Measurements from ENCODE around the gene SEL1L3.

Gene SEL1L3

DNA sequence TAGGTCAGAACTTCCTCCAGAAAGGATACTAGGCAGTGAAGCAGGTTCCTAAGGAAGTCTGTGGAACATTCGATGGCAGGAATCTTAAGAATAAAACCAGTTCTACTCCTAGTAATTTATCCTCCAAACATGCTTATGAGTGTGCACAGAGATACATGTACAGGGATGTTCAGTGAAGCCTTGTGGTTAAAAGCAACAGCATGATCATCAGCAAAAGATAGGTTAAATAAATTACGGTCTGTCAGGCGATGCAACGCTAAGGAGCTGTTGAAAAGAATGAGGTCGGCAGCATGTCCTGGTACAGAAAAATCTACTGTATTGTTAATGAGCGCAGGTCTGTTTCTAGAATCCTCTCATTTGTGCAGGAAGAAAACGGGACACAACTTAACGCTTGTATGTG is 23.6 kb downstream of the SEL1L3 start:
- H3K4me3 ChIP-seq (ENCODE audit: insufficient read depth, low read depth, low read length): no peak overlapping the region
- no peaks in the 10 kb centered on the region for H3K9me3 ChIP-seq (ENCODE audit: control insufficient read depth, low read length)
- WGBS, 2 experiments: 90% methylated on average over 7 to 8 of the region's 8 CpGs
- no peaks in the 10 kb centered on the region for H3K36me3 ChIP-seq (ENCODE audit: control insufficient read depth, insufficient read depth, low read length)
- no peaks in the 10 kb centered on the region for H3K27me3 ChIP-seq (ENCODE audit: control insufficient read depth, insufficient read depth, low read length, poor library complexity, severe bottlenecking)
- no peak overlapping the region for H3K27ac ChIP-seq (ENCODE audit: insufficient read depth, low read depth, low read length, poor library complexity, severe bottlenecking)
- peaks cover 4% of the 10 kb centered on the region for H3K4me1 ChIP-seq (ENCODE audit: control insufficient read depth, insufficient read depth, low read length)

DNA sequence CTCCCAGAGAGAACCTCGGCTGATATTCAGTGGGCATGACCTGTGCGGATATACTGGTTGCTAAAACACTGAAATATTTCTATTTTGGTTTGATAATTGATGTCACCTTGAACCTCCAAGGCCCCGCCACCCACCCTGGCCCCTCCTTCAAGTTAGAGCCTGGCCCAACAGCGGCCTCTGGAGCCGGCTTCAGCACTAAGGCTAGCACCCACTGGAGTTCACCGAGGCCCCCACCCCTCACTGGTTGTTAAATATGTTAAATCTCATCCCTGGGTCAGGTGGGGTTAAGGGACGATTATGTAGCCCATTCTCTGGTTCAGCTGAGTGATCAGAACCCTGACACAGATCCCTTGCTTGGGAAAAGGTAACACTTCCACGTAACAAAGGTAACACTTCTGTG is 24.3 kb downstream of the SEL1L3 start:
- H3K4me1 ChIP-seq (ENCODE audit: control insufficient read depth, insufficient read depth, low read length): no peaks in the 10 kb centered on the region
- H3K27ac ChIP-seq (ENCODE audit: insufficient read depth, low read depth, low read length, poor library complexity, severe bottlenecking): no peak overlapping the region
- H3K4me3 ChIP-seq (ENCODE audit: insufficient read depth, low read depth, low read length): no peak overlapping the region
- no peaks in the 10 kb centered on the region for H3K36me3 ChIP-seq (ENCODE audit: control insufficient read depth, insufficient read depth, low read length)
- 73 to 80% methylated on average over 8 of the region's 8 CpGs for WGBS, 2 experiments
- H3K27me3 ChIP-seq (ENCODE audit: control insufficient read depth, insufficient read depth, low read length, poor library complexity, severe bottlenecking): no peaks in the 10 kb centered on the region
- no peaks in the 10 kb centered on the region for H3K9me3 ChIP-seq (ENCODE audit: control insufficient read depth, low read length)

DNA sequence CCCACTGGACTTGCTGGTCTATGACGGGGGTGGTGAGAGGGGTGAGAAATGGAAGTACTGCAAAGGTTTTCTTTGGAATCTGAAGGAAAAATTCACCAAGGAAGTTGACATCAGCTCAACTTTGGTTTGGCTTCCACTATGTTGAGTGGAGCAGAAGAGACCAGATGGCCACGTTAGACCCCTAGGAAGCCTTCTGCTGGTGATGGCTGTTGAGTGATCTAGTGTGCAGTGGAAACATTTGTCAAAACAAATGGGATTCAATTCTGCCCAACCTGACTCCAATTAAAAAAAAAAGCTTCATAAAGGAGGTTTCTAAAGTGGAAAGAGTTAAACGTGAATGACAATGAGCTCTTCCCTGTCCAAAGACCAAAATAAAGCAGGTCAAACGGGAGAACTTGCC is 25.7 kb downstream of the SEL1L3 start:
- Histone ChIP-seq H3K27me3 (ENCODE audit: control insufficient read depth, insufficient read depth, low read length, poor library complexity, severe bottlenecking) (no peaks in the 10 kb centered on the region), H3K4me1 (ENCODE audit: control insufficient read depth, insufficient read depth, low read length) (no peaks in the 10 kb centered on the region), H3K36me3 (ENCODE audit: control insufficient read depth, insufficient read depth, low read length) (no peaks in the 10 kb centered on the region), H3K27ac (ENCODE audit: insufficient read depth, low read depth, low read length, poor library complexity, severe bottlenecking) (no peak overlapping the region), H3K4me3 (ENCODE audit: insufficient read depth, low read depth, low read length) (no peak overlapping the region), H3K9me3 (ENCODE audit: control insufficient read depth, low read length) (no peaks in the 10 kb centered on the region)
- WGBS, 2 experiments: 95 to 98% methylated on average over 4 of the region's 4 CpGs

DNA sequence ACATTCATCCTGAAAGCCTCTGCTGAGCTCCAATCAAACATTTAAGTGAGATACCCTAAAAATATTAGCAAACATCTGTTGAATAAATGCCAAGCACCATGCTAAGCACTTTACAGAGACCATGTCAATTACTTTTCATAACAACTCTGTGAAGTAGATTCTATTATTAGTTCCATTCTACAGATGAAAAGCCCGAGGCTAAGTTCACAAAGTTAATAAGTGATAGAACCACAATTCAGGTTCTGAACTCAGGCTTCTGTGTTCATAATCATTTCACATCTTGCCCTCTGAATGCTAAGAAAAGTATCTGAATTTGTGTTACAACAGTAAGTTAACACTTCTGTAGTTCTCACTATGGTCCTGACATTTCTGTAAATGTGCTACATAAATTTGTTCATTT is 27.4 kb downstream of the SEL1L3 start:
- H3K36me3 ChIP-seq (ENCODE audit: control insufficient read depth, insufficient read depth, low read length): no peaks in the 10 kb centered on the region
- H3K27ac ChIP-seq (ENCODE audit: insufficient read depth, low read depth, low read length, poor library complexity, severe bottlenecking): no peak overlapping the region
- 67 to 95% methylated on average over 1 of the region's 1 CpG for WGBS, 2 experiments
- H3K27me3 ChIP-seq (ENCODE audit: control insufficient read depth, insufficient read depth, low read length, poor library complexity, severe bottlenecking): no peaks in the 10 kb centered on the region
- H3K4me1 ChIP-seq (ENCODE audit: control insufficient read depth, insufficient read depth, low read length): no peaks in the 10 kb centered on the region
- no peak overlapping the region for H3K4me3 ChIP-seq (ENCODE audit: insufficient read depth, low read depth, low read length)
- H3K9me3 ChIP-seq (ENCODE audit: control insufficient read depth, low read length): no peaks in the 10 kb centered on the region

DNA sequence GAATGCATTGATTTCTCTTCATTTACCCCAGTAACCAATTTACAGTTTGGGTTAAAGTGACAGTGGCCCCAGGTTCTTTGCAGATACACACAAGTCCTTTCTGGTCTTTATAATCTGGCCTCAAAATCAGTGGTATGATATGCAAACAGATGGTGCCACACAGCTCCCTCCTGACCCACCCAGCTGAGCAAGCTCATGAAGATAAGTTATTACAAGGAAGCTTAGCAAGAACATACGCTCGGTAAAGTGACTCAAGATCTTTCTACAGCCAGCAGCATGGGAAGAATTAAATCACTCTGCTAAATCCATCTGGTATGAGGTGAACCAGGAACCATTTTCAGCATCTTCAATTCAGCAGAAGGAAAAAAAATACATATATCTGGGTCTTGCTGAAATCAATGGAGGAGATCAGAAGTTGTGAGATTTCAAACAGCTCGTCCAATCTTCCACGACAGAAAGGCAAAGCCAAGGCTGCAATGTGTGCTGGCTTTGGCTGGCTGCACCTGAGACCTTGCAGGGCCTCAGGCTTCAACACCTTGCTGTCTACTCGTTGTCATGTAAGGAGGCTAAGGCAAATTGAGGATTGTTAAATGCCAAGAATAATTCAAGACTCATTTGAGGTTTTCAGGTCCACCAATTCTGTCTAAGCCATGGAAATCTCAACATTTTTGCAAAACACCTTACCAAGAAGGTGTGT is 28.2 kb downstream of the SEL1L3 start:
- Histone ChIP-seq H3K4me3 (ENCODE audit: insufficient read depth, low read depth, low read length) (no peak overlapping the region), H3K4me1 (ENCODE audit: control insufficient read depth, insufficient read depth, low read length) (no peaks in the 10 kb centered on the region), H3K27me3 (ENCODE audit: control insufficient read depth, insufficient read depth, low read length, poor library complexity, severe bottlenecking) (no peaks in the 10 kb centered on the region), H3K27ac (ENCODE audit: insufficient read depth, low read depth, low read length, poor library complexity, severe bottlenecking) (no peak overlapping the region), H3K36me3 (ENCODE audit: control insufficient read depth, insufficient read depth, low read length) (no peaks in the 10 kb centered on the region), H3K9me3 (ENCODE audit: control insufficient read depth, low read length) (no peaks in the 10 kb centered on the region)
- 96 to 97% methylated on average over 5 of the region's 5 CpGs for WGBS, 2 experiments

DNA sequence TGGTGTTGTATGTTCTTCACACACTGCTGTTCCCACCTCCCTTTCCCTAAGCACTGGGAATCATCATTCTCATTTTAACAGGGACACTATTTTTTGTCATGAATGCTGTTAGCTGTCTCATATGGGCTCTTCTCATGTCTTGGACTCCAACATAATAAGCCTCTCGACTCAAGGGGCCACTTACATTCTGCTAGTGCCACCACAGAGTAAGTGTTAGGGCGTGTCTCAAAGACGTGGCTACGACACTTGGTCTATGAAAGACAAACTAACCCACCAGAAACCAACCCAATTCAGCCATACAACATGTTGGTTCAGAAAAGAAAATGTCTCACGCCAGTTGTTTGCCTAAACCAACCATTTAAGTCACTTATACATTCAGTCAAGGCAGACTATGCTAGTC is 32.2 kb downstream of the SEL1L3 start:
- H3K9me3 ChIP-seq (ENCODE audit: control insufficient read depth, low read length): no peaks in the 10 kb centered on the region
- WGBS, 2 experiments: 91 to 96% methylated on average over 5 of the region's 5 CpGs
- H3K27ac ChIP-seq (ENCODE audit: insufficient read depth, low read depth, low read length, poor library complexity, severe bottlenecking): no peak overlapping the region
- H3K27me3 ChIP-seq (ENCODE audit: control insufficient read depth, insufficient read depth, low read length, poor library complexity, severe bottlenecking): no peaks in the 10 kb centered on the region
- H3K4me1 ChIP-seq (ENCODE audit: control insufficient read depth, insufficient read depth, low read length): no peaks in the 10 kb centered on the region
- no peak overlapping the region for H3K4me3 ChIP-seq (ENCODE audit: insufficient read depth, low read depth, low read length)
- H3K36me3 ChIP-seq (ENCODE audit: control insufficient read depth, insufficient read depth, low read length): no peaks in the 10 kb centered on the region

DNA sequence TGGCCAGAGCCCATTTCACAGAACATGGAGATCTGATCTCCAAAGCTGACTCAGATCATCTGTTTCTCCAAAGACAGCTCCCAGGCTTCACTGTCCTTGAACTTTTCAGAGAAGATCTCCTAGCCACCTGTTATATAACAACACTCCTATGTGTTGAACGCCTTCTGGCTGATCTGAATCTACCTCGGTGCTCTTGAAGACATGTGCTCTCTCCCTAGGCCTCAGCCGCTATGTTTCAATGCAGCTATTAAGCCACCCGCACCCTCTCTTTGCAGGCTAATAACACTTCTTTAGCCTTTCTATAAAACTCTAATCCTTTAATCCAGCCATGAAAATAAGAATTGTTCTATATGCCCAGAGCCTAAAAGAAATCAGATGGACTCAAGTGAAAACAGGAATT is 34.9 kb downstream of the SEL1L3 start:
- WGBS, 2 experiments: 92 to 95% methylated on average over 4 of the region's 4 CpGs
- H3K27ac ChIP-seq (ENCODE audit: insufficient read depth, low read depth, low read length, poor library complexity, severe bottlenecking): no peak overlapping the region
- H3K4me1 ChIP-seq (ENCODE audit: control insufficient read depth, insufficient read depth, low read length): no peaks in the 10 kb centered on the region
- no peak overlapping the region for H3K4me3 ChIP-seq (ENCODE audit: insufficient read depth, low read depth, low read length)
- H3K9me3 ChIP-seq (ENCODE audit: control insufficient read depth, low read length): no peaks in the 10 kb centered on the region
- H3K36me3 ChIP-seq (ENCODE audit: control insufficient read depth, insufficient read depth, low read length): no peaks in the 10 kb centered on the region
- no peaks in the 10 kb centered on the region for H3K27me3 ChIP-seq (ENCODE audit: control insufficient read depth, insufficient read depth, low read length, poor library complexity, severe bottlenecking)

DNA sequence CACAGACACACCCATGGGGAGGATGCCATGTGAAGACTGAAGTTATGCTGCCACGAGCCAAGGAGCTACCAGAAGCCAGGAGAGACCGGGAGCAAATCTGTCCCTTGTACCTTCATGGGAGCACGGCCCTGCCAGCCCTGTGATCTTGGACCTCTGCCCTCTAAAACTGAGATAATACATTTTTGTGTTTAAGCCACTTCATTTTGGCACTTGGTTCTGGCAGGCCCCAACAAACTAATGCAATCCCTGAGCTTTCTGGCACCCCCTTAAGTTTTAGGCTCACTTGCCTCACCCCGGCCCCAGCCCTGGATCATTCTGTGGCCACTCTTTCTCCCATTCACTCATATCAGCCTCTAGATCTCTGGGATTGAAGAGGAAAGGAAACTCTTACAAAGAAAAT is 35.4 kb downstream of the SEL1L3 start:
- H3K27me3 ChIP-seq (ENCODE audit: control insufficient read depth, insufficient read depth, low read length, poor library complexity, severe bottlenecking): no peaks in the 10 kb centered on the region

DNA sequence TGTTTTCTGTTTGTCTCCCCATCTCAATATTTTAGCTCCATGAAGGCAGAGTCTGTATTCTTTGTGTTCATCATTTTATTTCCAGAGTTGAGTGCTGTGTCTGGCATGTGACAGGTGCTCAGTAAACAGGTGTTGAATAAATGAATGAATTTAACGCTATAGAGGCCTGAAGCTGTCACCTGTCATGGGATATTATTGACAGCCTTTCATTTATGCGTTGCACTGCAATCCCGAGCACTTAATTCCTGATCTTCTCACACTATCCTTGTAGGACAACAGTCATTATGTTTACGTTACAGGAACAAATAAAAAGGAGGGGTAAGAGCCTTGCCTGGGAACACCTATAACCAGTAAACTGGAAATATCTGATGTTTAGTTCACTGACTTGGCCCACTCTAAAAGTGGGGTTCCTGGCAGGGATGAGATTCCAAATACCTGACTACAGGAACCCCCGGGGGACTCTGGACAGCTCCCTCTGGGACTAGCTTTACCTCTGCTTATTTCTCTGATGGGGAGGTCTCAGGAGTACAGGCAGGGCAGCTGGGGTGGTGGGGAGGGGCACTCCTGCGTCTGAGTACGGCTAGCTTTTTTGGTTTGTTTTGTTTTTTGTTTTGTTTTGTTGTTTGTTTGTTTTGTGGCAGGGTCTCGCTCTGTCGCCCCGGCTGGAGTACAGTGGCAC is 36.6 kb downstream of the SEL1L3 start:
- no peaks in the 10 kb centered on the region for H3K27me3 ChIP-seq (ENCODE audit: control insufficient read depth, insufficient read depth, low read length, poor library complexity, severe bottlenecking)
- H3K9me3 ChIP-seq (ENCODE audit: control insufficient read depth, low read length): no peaks in the 10 kb centered on the region
- H3K4me1 ChIP-seq (ENCODE audit: control insufficient read depth, insufficient read depth, low read length): peaks cover 8% of the 10 kb centered on the region
- no peak overlapping the region for H3K4me3 ChIP-seq (ENCODE audit: insufficient read depth, low read depth, low read length)
- WGBS, 2 experiments: 93 to 96% methylated on average over 10 of the region's 10 CpGs
- H3K27ac ChIP-seq (ENCODE audit: insufficient read depth, low read depth, low read length, poor library complexity, severe bottlenecking): no peak overlapping the region
- H3K36me3 ChIP-seq (ENCODE audit: control insufficient read depth, insufficient read depth, low read length): no peaks in the 10 kb centered on the region

More for the DNA sequence above, 35.4 kb downstream of the SEL1L3 start:
- Histone ChIP-seq H3K27ac (ENCODE audit: insufficient read depth, low read depth, low read length, poor library complexity, severe bottlenecking) (no peak overlapping the region), H3K4me1 (ENCODE audit: control insufficient read depth, insufficient read depth, low read length) (peaks cover 2% of the 10 kb centered on the region), H3K4me3 (ENCODE audit: insufficient read depth, low read depth, low read length) (no peak overlapping the region), H3K36me3 (ENCODE audit: control insufficient read depth, insufficient read depth, low read length) (no peaks in the 10 kb centered on the region), H3K9me3 (ENCODE audit: control insufficient read depth, low read length) (no peaks in the 10 kb centered on the region)
- WGBS, 2 experiments: 90 to 94% methylated on average over 4 of the region's 4 CpGs

DNA sequence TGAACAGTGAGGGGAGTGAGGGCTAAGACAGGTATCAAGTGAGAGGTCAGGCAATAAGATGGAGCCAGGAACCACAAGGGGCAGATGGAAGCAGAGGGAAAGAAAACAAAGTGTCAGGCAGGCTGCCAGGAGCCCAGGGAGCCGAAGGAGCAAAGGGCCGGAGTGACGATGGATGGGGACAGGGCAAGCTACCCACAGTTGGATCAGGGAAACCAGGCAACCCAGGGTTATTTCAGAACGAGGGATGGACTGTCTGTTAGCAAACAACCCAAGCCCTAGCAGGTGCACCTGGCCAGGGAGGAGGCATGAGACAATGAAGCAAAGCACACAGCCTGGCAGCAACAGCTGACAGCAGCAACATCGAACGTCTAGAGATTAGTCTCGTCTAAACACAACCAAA is 39.2 kb downstream of the SEL1L3 start:
- Histone ChIP-seq H3K27me3 (ENCODE audit: control insufficient read depth, insufficient read depth, low read length, poor library complexity, severe bottlenecking) (no peaks in the 10 kb centered on the region), H3K27ac (ENCODE audit: insufficient read depth, low read depth, low read length, poor library complexity, severe bottlenecking) (no peak overlapping the region), H3K4me3 (ENCODE audit: insufficient read depth, low read depth, low read length) (no peak overlapping the region), H3K4me1 (ENCODE audit: control insufficient read depth, insufficient read depth, low read length) (peaks cover 8% of the 10 kb centered on the region), H3K9me3 (ENCODE audit: control insufficient read depth, low read length) (no peaks in the 10 kb centered on the region), H3K36me3 (ENCODE audit: control insufficient read depth, insufficient read depth, low read length) (no peaks in the 10 kb centered on the region)
- WGBS, 2 experiments: 93 to 94% methylated on average over 7 of the region's 7 CpGs
